ENCODE measurements around the gene ANO4.
A peak's percentile ranks its signal among the peaks of the same experiment; 100 is the strongest.

The ANO4 gene

DNA sequence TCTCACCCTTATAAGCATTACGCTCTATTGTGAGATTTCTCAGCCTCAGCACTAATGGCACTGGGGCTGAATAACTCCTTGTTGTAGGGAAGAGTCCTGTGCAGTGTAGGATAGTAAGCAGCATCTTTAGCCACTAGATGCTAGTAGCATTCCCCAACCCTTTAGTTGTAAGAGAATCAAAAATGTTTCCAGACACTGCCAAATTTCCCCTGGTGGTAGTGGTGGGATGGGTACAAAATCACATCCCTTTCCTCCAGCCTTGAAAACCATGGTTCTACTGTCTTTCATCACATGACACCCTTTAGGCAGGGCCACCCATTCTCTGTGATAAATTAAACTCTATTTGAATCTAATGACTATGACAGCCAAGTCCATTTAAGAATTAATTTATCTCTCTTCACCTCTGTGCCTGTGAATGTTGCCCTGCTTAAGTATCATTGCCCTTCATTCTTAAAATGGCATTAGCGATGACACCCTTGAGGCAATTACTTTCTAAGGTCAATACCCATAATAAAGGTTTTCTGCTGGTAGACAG, 199.4 kb downstream of the ANO4 start:
- no peak overlapping the region for H2BK15ac ChIP-seq (ENCODE audit: low read length)
- H4K8ac ChIP-seq (ENCODE audit: low read depth, low read length), result no peak overlapping the region
- DNase-seq (ENCODE audit: low spot score), result no peak
- no peak overlapping the region for H3K18ac ChIP-seq (ENCODE audit: low read length)
- H3K27me3 ChIP-seq (ENCODE audit: control insufficient read depth in 3 of 3, insufficient read depth in 3 of 3, low read depth in 1 of 3, low read length in 3 of 3), result no peaks in the 10 kb centered on the region
- no peak overlapping the region for H3K9ac ChIP-seq (ENCODE audit: low read depth, low read length, poor library complexity)
- H3K4me1 ChIP-seq (ENCODE audit: control insufficient read depth in 2 of 2, insufficient read depth in 1 of 2, low read depth in 1 of 2, low read length in 2 of 2), result peaks cover 3 to 8% of the 10 kb centered on the region in 2 donors
- H3K27ac ChIP-seq (replicated peaks; ENCODE audit: low read length), result no peak overlapping the region
- no peaks in the 10 kb centered on the region for H3K36me3 ChIP-seq (replicated peaks in 1 of 2; ENCODE audit: control insufficient read depth in 2 of 2, insufficient read depth in 2 of 2, low read length in 2 of 2)
- H3K23ac ChIP-seq (ENCODE audit: low read depth, low read length, poor library complexity), result no peak overlapping the region
- no CpG with 5 or more reads among the region's 2 CpGs for WGBS, 2 donors (ENCODE audit: extremely low coverage in 2 of 2, insufficient read length in 2 of 2, insufficient replicate concordance in 1 of 2)
- H3K9me3 ChIP-seq (replicated peaks in 1 of 2; ENCODE audit: control insufficient read depth in 2 of 2, insufficient read depth in 1 of 2, low read depth in 1 of 2, low read length in 2 of 2), result no peaks in the 10 kb centered on the region
- no peak overlapping the region for H2AFZ ChIP-seq (ENCODE audit: low read length)
- no peak overlapping the region for H2BK5ac ChIP-seq (ENCODE audit: low read length)
- H2BK12ac ChIP-seq (ENCODE audit: low read length), result no peak overlapping the region
- H2BK120ac ChIP-seq (ENCODE audit: low read depth, low read length), result no peak overlapping the region
- no peak overlapping the region for H2AK5ac ChIP-seq (ENCODE audit: low read depth, low read length)
- no peak overlapping the region for H3K4me2 ChIP-seq (ENCODE audit: insufficient read depth, low read length, poor library complexity, severe bottlenecking)
- no peak overlapping the region for H3K4ac ChIP-seq (ENCODE audit: low read length)
- no peak overlapping the region for H3K4me3 ChIP-seq (ENCODE audit: low read length in 2 of 2)
- no peaks in the 10 kb centered on the region for H3K79me1 ChIP-seq (ENCODE audit: low read depth, low read length)
- H4K91ac ChIP-seq (ENCODE audit: low read depth, low read length, poor library complexity), result no peak overlapping the region
- H3K14ac ChIP-seq (ENCODE audit: low read length), result no peak overlapping the region

- H3K9ac ChIP-seq (ENCODE audit: low read depth, low read length, poor library complexity), result no peak overlapping the region
- no peaks in the 10 kb centered on the region for H3K36me3 ChIP-seq (replicated peaks in 1 of 2; ENCODE audit: control insufficient read depth in 2 of 2, insufficient read depth in 2 of 2, low read length in 2 of 2)
- no peak overlapping the region for H4K8ac ChIP-seq (ENCODE audit: low read depth, low read length)
- no peak overlapping the region for H4K91ac ChIP-seq (ENCODE audit: low read depth, low read length, poor library complexity)
- H2BK5ac ChIP-seq (ENCODE audit: low read length), result no peak overlapping the region
- no peak overlapping the region for H2BK15ac ChIP-seq (ENCODE audit: low read length)
- H3K79me1 ChIP-seq (ENCODE audit: low read depth, low read length), result no peaks in the 10 kb centered on the region
- H3K18ac ChIP-seq (ENCODE audit: low read length), result no peak overlapping the region
- H2BK120ac ChIP-seq (ENCODE audit: low read depth, low read length), result no peak overlapping the region
- no peak overlapping the region for H3K27ac ChIP-seq (replicated peaks; ENCODE audit: low read length)
- no peak overlapping the region for H3K14ac ChIP-seq (ENCODE audit: low read length)
- H3K4me2 ChIP-seq (ENCODE audit: insufficient read depth, low read length, poor library complexity, severe bottlenecking), result no peak overlapping the region
- H2BK12ac ChIP-seq (ENCODE audit: low read length), result no peak overlapping the region
- H3K4ac ChIP-seq (ENCODE audit: low read length), result no peak overlapping the region
- no CpG with 5 or more reads among the region's 3 CpGs for WGBS, 2 donors (ENCODE audit: extremely low coverage in 2 of 2, insufficient read length in 2 of 2, insufficient replicate concordance in 1 of 2)
- no peak overlapping the region for H2AK5ac ChIP-seq (ENCODE audit: low read depth, low read length)
- H3K9me3 ChIP-seq (replicated peaks in 1 of 2; ENCODE audit: control insufficient read depth in 2 of 2, insufficient read depth in 1 of 2, low read depth in 1 of 2, low read length in 2 of 2), result no peaks in the 10 kb centered on the region
- peak overlapping the region; percentile 36 for H2AFZ ChIP-seq (ENCODE audit: low read length)
- H3K27me3 ChIP-seq (ENCODE audit: control insufficient read depth in 3 of 3, insufficient read depth in 3 of 3, low read depth in 1 of 3, low read length in 3 of 3), result no peaks in the 10 kb centered on the region
- H3K4me1 ChIP-seq (ENCODE audit: control insufficient read depth in 2 of 2, insufficient read depth in 1 of 2, low read depth in 1 of 2, low read length in 2 of 2), result peaks cover 3 to 8% of the 10 kb centered on the region in 2 donors
- DNase-seq (ENCODE audit: low spot score), result peak; percentile 47
- no peak overlapping the region for H3K4me3 ChIP-seq (ENCODE audit: low read length in 2 of 2)
- no peak overlapping the region for H3K23ac ChIP-seq (ENCODE audit: low read depth, low read length, poor library complexity)
These were observed 200.6 kb downstream of the ANO4 start for GRCh38 chr12:100995201-100995600.

GRCh38 chr12:100995771-100996170, 201.2 kb downstream of the ANO4 start:
- Histone ChIP-seq H3K14ac (ENCODE audit: low read length) (no peak overlapping the region), H3K4me3 (ENCODE audit: low read length in 2 of 2) (no peak overlapping the region), H2AK5ac (ENCODE audit: low read depth, low read length) (no peak overlapping the region), H3K23ac (ENCODE audit: low read depth, low read length, poor library complexity) (no peak overlapping the region), H2BK15ac (ENCODE audit: low read length) (no peak overlapping the region), H3K18ac (ENCODE audit: low read length) (no peak overlapping the region), H3K9ac (ENCODE audit: low read depth, low read length, poor library complexity) (no peak overlapping the region), H3K9me3 (replicated peaks in 1 of 2; ENCODE audit: control insufficient read depth in 2 of 2, insufficient read depth in 1 of 2, low read depth in 1 of 2, low read length in 2 of 2) (no peaks in the 10 kb centered on the region), H2BK5ac (ENCODE audit: low read length) (no peak overlapping the region), H2AFZ (ENCODE audit: low read length) (no peak overlapping the region), H3K79me1 (ENCODE audit: low read depth, low read length) (no peaks in the 10 kb centered on the region), H3K4me1 (ENCODE audit: control insufficient read depth in 2 of 2, insufficient read depth in 1 of 2, low read depth in 1 of 2, low read length in 2 of 2) (peaks cover 3 to 8% of the 10 kb centered on the region in 2 donors), H2BK12ac (ENCODE audit: low read length) (no peak overlapping the region), H3K36me3 (replicated peaks in 1 of 2; ENCODE audit: control insufficient read depth in 2 of 2, insufficient read depth in 2 of 2, low read length in 2 of 2) (no peaks in the 10 kb centered on the region), H3K4ac (ENCODE audit: low read length) (no peak overlapping the region), H3K27ac (replicated peaks; ENCODE audit: low read length) (no peak overlapping the region), H4K8ac (ENCODE audit: low read depth, low read length) (no peak overlapping the region), H4K91ac (ENCODE audit: low read depth, low read length, poor library complexity) (no peak overlapping the region), H2BK120ac (ENCODE audit: low read depth, low read length) (no peak overlapping the region), H3K27me3 (ENCODE audit: control insufficient read depth in 3 of 3, insufficient read depth in 3 of 3, low read depth in 1 of 3, low read length in 3 of 3) (no peaks in the 10 kb centered on the region), H3K4me2 (ENCODE audit: insufficient read depth, low read length, poor library complexity, severe bottlenecking) (no peak overlapping the region)
- no CpG with 5 or more reads among the region's 4 CpGs for WGBS, 2 donors (ENCODE audit: extremely low coverage in 2 of 2, insufficient read length in 2 of 2, insufficient replicate concordance in 1 of 2)
- DNase-seq (ENCODE audit: low spot score), result no peak

- WGBS, 2 donors (ENCODE audit: extremely low coverage in 2 of 2, insufficient read length in 2 of 2, insufficient replicate concordance in 1 of 2), result no CpG with 5 or more reads among the region's 5 CpGs
- H3K4me2 ChIP-seq (ENCODE audit: insufficient read depth, low read length, poor library complexity, severe bottlenecking), result no peak overlapping the region
- H3K9me3 ChIP-seq (replicated peaks in 1 of 2; ENCODE audit: control insufficient read depth in 2 of 2, insufficient read depth in 1 of 2, low read depth in 1 of 2, low read length in 2 of 2), result no peaks in the 10 kb centered on the region
- no peak overlapping the region for H2AFZ ChIP-seq (ENCODE audit: low read length)
- no peaks in the 10 kb centered on the region for H3K79me1 ChIP-seq (ENCODE audit: low read depth, low read length)
- no peak overlapping the region for H2BK5ac ChIP-seq (ENCODE audit: low read length)
- H3K27ac ChIP-seq (replicated peaks; ENCODE audit: low read length), result no peak overlapping the region
- no peak overlapping the region for H3K14ac ChIP-seq (ENCODE audit: low read length)
- H4K91ac ChIP-seq (ENCODE audit: low read depth, low read length, poor library complexity), result no peak overlapping the region
- no peak overlapping the region for H2BK12ac ChIP-seq (ENCODE audit: low read length)
- H2BK120ac ChIP-seq (ENCODE audit: low read depth, low read length), result no peak overlapping the region
- no peak overlapping the region for H3K9ac ChIP-seq (ENCODE audit: low read depth, low read length, poor library complexity)
- H3K27me3 ChIP-seq (ENCODE audit: control insufficient read depth in 3 of 3, insufficient read depth in 3 of 3, low read depth in 1 of 3, low read length in 3 of 3), result no peaks in the 10 kb centered on the region
- no peak overlapping the region for H2AK5ac ChIP-seq (ENCODE audit: low read depth, low read length)
- H3K4me1 ChIP-seq (ENCODE audit: control insufficient read depth in 2 of 2, insufficient read depth in 1 of 2, low read depth in 1 of 2, low read length in 2 of 2), result peaks cover 0 to 3% of the 10 kb centered on the region in 2 donors
- no peak overlapping the region for H3K23ac ChIP-seq (ENCODE audit: low read depth, low read length, poor library complexity)
- no peak overlapping the region for H4K8ac ChIP-seq (ENCODE audit: low read depth, low read length)
- peak overlapping the region in 1 of 2 donors; percentile 53 for H3K4me3 ChIP-seq (ENCODE audit: low read length in 2 of 2)
- no peaks in the 10 kb centered on the region for H3K36me3 ChIP-seq (replicated peaks in 1 of 2; ENCODE audit: control insufficient read depth in 2 of 2, insufficient read depth in 2 of 2, low read length in 2 of 2)
- H3K18ac ChIP-seq (ENCODE audit: low read length), result no peak overlapping the region
- no peak overlapping the region for H3K4ac ChIP-seq (ENCODE audit: low read length)
- no peak for DNase-seq (ENCODE audit: low spot score)
- no peak overlapping the region for H2BK15ac ChIP-seq (ENCODE audit: low read length)
These were observed 207.1 kb downstream of the ANO4 start for GRCh38 chr12:101001669-101002068.
